Spleen (tissue), 7 donors: ENCODE data around the gene GUCA2B.

Experiments
- POLR2A ChIP-seq, 3 donors: fragments of 450-650 bp; IDR thresholded peaks; one replicate each; pipeline ENCODE4 v1.5.1; 2017; ENCODE audit warnings: antibody characterized with exemption in 3 of 3, mild to moderate bottlenecking in 1 of 3
- TF ChIP-seq, protein P1 (sequence below), 11 experiments: fragments of 200-600 bp in 7 of 11; fragments of 450-650 bp in 4 of 11; sonication (generic) in 4 of 11; IDR thresholded peaks in 8 of 11; conservative IDR thresholded peaks in 3 of 11; 1 replicate in 7 of 11; 2 replicates in 4 of 11; pipeline versions ENCODE4 v1.4.0 to v1.8.0; 2016 to 2021; ENCODE audit warnings: antibody characterized with exemption in 11 of 11, inconsistent platforms in 4 of 11, mild to moderate bottlenecking in 1 of 11
- donor health status: DM: no; HTN: no; CAD: no; lungs with moderate emphysema.
- donor health status: DM: no; HTN: no; CAD: no.
- donor health status: DM: no; HTN: no; CAD: no.

GRCh38 chr1:42189931-42190853 lies 37.0 kb downstream of the GUCA2B start:
- TF ChIP-seq, protein P1, sequence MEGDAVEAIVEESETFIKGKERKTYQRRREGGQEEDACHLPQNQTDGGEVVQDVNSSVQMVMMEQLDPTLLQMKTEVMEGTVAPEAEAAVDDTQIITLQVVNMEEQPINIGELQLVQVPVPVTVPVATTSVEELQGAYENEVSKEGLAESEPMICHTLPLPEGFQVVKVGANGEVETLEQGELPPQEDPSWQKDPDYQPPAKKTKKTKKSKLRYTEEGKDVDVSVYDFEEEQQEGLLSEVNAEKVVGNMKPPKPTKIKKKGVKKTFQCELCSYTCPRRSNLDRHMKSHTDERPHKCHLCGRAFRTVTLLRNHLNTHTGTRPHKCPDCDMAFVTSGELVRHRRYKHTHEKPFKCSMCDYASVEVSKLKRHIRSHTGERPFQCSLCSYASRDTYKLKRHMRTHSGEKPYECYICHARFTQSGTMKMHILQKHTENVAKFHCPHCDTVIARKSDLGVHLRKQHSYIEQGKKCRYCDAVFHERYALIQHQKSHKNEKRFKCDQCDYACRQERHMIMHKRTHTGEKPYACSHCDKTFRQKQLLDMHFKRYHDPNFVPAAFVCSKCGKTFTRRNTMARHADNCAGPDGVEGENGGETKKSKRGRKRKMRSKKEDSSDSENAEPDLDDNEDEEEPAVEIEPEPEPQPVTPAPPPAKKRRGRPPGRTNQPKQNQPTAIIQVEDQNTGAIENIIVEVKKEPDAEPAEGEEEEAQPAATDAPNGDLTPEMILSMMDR (IDR thresholded peaks at IDR 0.05 in 8 of 11, conservative IDR thresholded peaks at IDR 0.05 in 3 of 11): no peak
- no peak for TF ChIP-seq POLR2A (IDR thresholded peaks at IDR 0.05)
